DOHH2 (cell line): Measurements from ENCODE around the gene CATSPER1.

Source experiments
- CTCF ChIP-seq: fragments of 200-600 bp; sonication (generic); IDR thresholded peaks from one replicate; pipeline ENCODE4 v1.5.1; 2014; ENCODE audit warnings: antibody characterized with exemption, mild to moderate bottlenecking, low read depth, low read length; ENCODE audit not compliant: poor library complexity, severe bottlenecking
- EZH2phosphoT487 ChIP-seq: fragments of 200-600 bp; sonication (generic); IDR thresholded peaks from 2 replicates; pipeline ENCODE4 v1.6.1; 2017; ENCODE audit warnings: borderline replicate concordance, mild to moderate bottlenecking, antibody characterized with exemption, low read length, moderate library complexity, mixed read lengths

DNA sequence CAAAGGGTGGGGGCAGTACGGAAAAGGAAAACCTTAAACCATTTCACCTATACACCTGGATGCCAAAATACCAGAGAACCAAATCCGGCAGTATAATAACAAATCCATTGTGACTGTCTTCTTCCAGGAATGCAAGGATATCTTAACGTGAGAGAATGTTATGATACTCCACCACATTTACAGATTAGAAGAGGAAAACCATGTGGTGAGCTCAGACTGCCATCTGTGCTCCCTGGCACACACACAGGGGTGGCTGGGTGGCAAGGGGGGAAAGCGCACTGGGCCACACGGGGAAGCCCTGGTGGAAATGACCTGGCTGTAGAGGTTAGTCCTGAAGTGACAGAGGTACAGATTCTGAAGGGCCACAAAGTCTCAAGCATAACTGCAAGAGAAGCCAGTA is 34.2 kb downstream of the CATSPER1 start:
- TF ChIP-seq CTCF (no peak), EZH2phosphoT487 (no peak)
